GM10248 (cell line): ENCODE data around the gene RBBP4.
A peak's percentile ranks its signal among the peaks of the same experiment; 100 is the strongest.

ENCODE experiments used
- CTCF ChIA-PET: fragments of 300-600 bp; sonication (Branson Sonifier 250); formaldehyde crosslinking; extraction: SDS; loops from one replicate; lab custom pipeline; 2021; ENCODE audit warnings: antibody characterized with exemption; lab: Yijun Ruan, JAX
- POLR2A ChIA-PET: fragments of 350-650 bp; sonication (Branson Sonifier 250); formaldehyde crosslinking; extraction: SDS; loops from one replicate; lab custom pipeline; 2020; ENCODE audit warnings: antibody characterized with exemption; lab: Yijun Ruan, JAX
- DNase-seq: peaks from one replicate; pipeline ENCODE4 v3.0.0; 2012; ENCODE audit errors: extremely low spot score
- TF ChIP-seq, protein P1 (sequence below): IDR thresholded peaks from 2 replicates; pipeline ENCODE4 v1.5.1; 2012; ENCODE audit warnings: mild to moderate bottlenecking, low read depth; ENCODE audit errors: extremely low read depth, missing control alignments, control extremely low read depth

RBBP4 gene

DNA sequence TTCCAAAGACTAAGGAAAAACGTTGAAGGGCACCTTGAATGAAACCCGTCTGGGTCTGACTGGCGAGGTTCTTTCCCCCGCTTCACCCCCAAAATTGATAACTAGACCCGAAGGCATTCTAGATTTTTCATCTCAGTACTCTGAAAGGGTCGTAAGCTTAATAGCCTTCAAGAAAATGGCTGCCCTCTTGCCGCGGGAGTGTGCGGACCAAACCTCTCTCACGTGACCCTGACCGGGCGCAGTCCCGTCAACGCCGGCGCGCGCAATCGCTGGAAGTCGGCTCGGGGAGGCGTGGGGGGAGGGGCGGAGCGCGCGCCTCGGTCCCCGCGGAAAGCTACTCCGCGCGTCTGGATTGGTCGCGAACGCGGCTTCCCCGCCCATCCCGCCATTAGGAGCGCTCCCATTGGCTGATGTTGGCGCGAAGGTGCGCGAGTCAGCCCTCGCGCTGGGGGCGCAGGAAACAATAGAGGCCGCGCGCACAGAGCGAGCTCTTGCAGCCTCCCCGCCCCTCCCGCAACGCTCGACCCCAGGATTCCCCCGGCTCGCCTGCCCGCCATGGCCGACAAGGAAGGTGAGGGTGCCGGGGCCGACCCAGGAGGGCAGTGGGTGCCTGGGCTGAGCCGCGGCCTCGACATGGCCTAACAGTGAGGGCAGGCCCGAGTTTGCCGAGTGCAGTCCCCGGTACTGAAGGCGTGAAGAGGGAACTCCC, at the start of gene RBBP4:
Gene RBBP4, plus strand, starts transcription at position 457 of the 709 bp plus-strand sequence. Its CDS starts 99 bp downstream, at position 556.
- CTCF ChIA-PET = interaction anchor here (0.8 to 1.4 kb wide), 3 partner anchors 14 to 251 kb away, joined by 3 to 5 read pairs (median 4); no protein-coding TSS in a partner anchor
- DNase-seq = peak; percentile 98
- POLR2A ChIA-PET = interaction anchor here (0.7 to 1.2 kb wide), 7 partner anchors 13 to 359 kb away, joined by 3 to 4 read pairs (median 3); partner anchors contain the start of genes HDAC1 and MARCKSL1
- TF ChIP-seq, protein P1, sequence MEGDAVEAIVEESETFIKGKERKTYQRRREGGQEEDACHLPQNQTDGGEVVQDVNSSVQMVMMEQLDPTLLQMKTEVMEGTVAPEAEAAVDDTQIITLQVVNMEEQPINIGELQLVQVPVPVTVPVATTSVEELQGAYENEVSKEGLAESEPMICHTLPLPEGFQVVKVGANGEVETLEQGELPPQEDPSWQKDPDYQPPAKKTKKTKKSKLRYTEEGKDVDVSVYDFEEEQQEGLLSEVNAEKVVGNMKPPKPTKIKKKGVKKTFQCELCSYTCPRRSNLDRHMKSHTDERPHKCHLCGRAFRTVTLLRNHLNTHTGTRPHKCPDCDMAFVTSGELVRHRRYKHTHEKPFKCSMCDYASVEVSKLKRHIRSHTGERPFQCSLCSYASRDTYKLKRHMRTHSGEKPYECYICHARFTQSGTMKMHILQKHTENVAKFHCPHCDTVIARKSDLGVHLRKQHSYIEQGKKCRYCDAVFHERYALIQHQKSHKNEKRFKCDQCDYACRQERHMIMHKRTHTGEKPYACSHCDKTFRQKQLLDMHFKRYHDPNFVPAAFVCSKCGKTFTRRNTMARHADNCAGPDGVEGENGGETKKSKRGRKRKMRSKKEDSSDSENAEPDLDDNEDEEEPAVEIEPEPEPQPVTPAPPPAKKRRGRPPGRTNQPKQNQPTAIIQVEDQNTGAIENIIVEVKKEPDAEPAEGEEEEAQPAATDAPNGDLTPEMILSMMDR = no peak

DNA sequence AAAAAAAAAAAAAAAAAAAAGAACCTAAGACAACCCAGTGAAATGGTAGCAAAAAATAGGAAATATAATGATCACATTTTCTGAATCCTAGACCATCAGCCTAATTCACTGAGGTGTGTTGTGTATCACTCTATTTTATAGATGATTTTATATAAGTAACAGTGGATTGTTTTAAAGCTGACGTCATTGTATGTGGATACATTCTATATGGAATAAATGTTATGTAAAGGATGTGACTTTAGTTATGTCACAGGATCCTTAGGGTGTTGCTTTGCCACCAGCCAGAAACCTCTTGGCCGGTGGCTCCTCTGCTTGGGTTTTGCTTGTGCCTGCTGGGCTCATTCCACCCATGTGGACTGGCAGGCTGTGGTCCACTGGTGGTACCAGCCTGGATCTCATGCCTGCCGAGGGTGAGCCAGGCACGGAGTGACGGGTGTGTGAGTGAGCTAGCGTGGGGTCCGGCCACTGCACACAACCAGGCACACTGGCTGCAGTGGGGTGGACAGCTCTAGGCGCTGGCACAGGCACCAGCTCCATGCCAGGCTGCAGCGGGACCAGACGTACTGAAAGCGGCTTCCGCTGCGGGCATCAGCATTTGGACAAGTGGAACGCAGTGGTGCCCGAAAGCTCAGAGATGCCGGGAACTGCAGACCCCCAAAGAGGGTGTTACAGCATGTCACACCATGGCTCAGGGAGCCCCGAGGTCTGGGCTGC, 45.1 kb upstream of the RBBP4 start:
- no peak for DNase-seq
- TF ChIP-seq, protein P1 = no peak
- ChIA-PET CTCF (interaction anchor here (1.1 to 3.6 kb wide), 5 partner anchors 12 to 106 kb away, joined by 3 to 15 read pairs (median 4); no protein-coding TSS in a partner anchor), POLR2A (no interaction called here)

DNA sequence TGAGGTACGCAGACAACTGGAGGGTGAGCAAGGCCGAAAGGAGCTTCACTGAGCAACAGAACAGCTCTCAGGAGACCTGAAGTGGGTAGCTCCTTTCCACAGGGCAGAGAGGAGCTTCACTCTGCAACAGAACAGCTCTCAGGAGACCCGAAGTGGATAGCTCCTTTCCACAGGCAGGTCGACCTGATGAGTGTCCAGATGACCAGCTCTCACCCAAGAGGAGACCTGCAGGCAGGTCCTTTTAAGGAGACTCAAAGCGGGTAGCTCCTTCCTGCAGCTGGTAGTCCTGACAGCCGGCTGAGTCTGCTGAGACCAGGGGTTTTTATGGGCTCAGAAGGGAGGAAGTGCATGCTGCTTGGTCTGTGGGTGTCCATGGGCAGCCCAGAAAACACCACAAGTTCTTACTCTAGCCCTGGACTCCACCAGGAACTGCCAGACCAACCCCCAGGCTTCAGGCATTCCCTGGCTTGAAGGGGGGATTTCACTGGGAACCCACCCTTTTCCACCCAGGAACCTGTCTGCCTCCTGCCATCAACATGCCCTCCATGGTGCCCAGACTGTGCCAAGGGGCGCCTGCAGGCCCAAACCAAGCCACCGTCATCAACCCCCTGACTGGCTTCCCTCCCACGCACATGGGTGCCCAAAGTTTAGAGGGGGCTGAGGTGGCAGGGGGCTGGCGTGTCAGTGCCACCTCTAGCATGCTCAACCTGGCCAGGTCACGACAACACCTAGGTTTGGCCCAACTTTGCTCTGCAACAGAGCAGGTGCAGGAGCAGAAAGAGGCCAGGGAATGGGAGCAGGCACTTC, 44.2 kb upstream of the RBBP4 start:
- CTCF ChIA-PET = interaction anchor here (1.1 to 3.6 kb wide), 5 partner anchors 13 to 105 kb away, joined by 3 to 15 read pairs (median 4); no protein-coding TSS in a partner anchor
- POLR2A ChIA-PET = no interaction called here
- DNase-seq = no peak
- TF ChIP-seq, protein P1 = no peak

DNA sequence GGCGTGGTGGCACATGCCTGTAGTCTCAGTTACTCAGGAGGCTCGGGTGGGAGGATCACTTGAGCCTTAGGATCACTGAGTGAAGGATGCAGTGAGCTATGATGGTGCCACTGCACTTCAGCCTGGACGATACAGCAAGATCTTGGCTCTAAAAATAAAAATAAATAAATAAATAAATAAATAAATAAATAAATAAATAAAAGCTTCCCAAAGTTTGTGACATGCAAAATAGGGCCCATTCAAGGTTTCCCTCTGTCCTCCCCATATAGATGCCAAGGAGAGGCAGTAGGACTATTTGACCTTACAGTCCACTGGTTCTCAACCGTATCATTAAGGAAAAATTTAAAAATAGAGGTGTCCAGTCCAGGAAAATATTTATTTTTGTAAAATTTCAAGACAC, 41.8 kb upstream of the RBBP4 start:
- POLR2A ChIA-PET = no interaction called here
- TF ChIP-seq, protein P1 = no peak
- CTCF ChIA-PET = interaction anchor here (1.5 to 1.6 kb wide), 2 partner anchors 35 to 88 kb away, joined by 4 to 5 read pairs; no protein-coding TSS in a partner anchor
- no peak for DNase-seq

DNA sequence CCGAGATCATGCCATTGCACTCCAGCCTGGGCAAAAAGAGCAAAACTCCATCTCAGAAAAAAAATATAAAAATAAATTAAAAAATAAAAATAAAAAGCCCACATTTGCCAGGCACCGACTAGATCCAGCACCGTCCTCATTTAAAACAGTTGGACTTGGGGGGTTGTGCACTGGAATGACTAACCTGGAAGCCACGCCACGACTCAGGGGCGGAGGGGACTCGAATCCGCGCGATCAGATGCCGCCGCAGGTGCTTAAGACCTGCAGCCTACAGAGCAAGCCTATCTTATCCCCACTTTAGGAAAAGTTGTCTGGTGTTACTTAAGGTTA, 39.2 kb upstream of the RBBP4 start:
- no peak for DNase-seq
- TF ChIP-seq, protein P1 = no peak
- ChIA-PET POLR2A (no interaction called here), CTCF (interaction anchor here (0.9 to 1.8 kb wide), 4 partner anchors 9 to 92 kb away, joined by 3 to 5 read pairs (median 4); no protein-coding TSS in a partner anchor)
